ENCODE measurements around the gene MYO16.
A peak's percentile ranks its signal among the peaks of the same experiment; 100 is the strongest.

The MYO16 gene

GRCh38 chr13:109140479-109141349 lies 511.3 kb downstream of the MYO16 start:
- no peak for DNase-seq (ENCODE audit: low read depth)
- no peak for TF ChIP-seq CTCF (IDR thresholded peaks at IDR 0.05; ENCODE audit: low read length, missing control alignments)
- no peak overlapping the region for H3K4me3 ChIP-seq (replicated peaks; ENCODE audit: low read depth, low read length)

GRCh38 chr13:109141706-109142105 lies 512.3 kb downstream of the MYO16 start:
- no peak for TF ChIP-seq CTCF (IDR thresholded peaks at IDR 0.05; ENCODE audit: low read length, missing control alignments)
- DNase-seq (ENCODE audit: low read depth): no peak
- no peak overlapping the region for H3K4me3 ChIP-seq (replicated peaks; ENCODE audit: low read depth, low read length)

- no peak for TF ChIP-seq CTCF (IDR thresholded peaks at IDR 0.05; ENCODE audit: low read length, missing control alignments)
- DNase-seq (ENCODE audit: low read depth): peak; percentile 21
- H3K4me3 ChIP-seq (replicated peaks; ENCODE audit: low read depth, low read length): no peak overlapping the region
Observed at GRCh38 chr13:109144693-109145437, 515.5 kb downstream of the MYO16 start.

DNA sequence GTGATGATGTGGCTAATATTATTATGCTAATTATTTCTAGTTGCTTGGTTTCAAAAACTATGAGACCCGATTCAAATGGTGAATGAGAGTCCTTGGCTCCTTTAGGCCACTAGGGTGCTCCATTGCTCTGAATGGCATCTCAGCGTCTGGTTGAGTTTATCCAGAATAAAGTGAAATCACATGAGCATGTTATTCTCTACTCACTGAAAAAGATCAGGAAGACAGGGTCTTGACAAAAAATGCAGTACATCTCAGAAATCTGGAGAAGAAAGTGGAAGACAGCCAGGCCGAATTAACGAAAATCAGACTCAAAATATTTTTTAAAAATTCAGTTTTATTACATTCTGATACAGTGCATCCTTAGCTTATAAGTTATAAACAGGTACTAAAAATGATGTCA lies 516.2 kb downstream of the MYO16 start:
- DNase-seq (ENCODE audit: low read depth): peak; percentile 85
- TF ChIP-seq CTCF (IDR thresholded peaks at IDR 0.05; ENCODE audit: low read length, missing control alignments): peak; percentile 98

GRCh38 chr13:109146393-109146792 lies 517.0 kb downstream of the MYO16 start:
- no peak for TF ChIP-seq CTCF (IDR thresholded peaks at IDR 0.05; ENCODE audit: low read length, missing control alignments)
- no peak overlapping the region for H3K4me3 ChIP-seq (replicated peaks; ENCODE audit: low read depth, low read length)
- DNase-seq (ENCODE audit: low read depth): no peak

More for the DNA sequence above, 516.2 kb downstream of the MYO16 start:
- no peak overlapping the region for H3K4me3 ChIP-seq (replicated peaks; ENCODE audit: low read depth, low read length)

DNA sequence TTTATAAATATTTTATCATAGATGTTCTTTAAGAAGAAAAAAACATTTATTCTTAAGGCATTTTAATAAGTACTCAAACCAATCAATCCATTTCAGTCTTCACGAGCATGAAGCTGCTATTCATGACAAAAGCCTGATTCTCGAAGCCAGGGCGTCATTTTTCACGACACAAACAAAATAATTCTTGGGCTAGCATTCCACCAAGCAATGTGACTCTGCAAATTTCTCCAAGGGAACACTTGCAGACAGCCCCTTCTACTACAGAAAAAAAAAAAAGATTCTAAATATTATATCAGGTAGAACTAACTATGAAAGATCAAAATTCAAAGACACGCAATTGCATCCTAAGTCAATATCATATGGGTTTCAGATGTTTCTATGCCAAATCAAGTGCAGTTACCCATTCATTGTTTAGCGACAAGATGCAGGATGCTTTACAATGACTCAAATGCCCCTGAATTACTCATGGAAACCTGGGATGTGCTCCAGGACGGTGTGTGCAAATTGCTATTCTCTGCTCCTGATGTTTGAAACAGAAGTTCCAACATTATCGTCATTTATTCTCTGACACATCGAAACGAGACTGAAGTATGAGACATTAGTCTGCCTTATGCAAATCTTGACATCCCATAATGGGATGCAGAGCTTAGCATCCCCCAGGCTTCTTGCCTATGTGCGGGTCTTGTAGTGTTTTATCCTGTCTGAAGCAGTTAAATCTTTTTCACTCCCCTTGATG lies 517.7 kb downstream of the MYO16 start:
- peak; percentile 80 for DNase-seq (ENCODE audit: low read depth)
- H3K4me3 ChIP-seq (replicated peaks; ENCODE audit: low read depth, low read length): no peak overlapping the region
- no peak for TF ChIP-seq CTCF (IDR thresholded peaks at IDR 0.05; ENCODE audit: low read length, missing control alignments)

All from fibroblast of pulmonary artery (primary cell).